ENCODE data around the gene MYBPH. TPM values are rescaled to one million over a fixed set of nuclear protein-coding genes. Genes with fewer than 3 reads are reported as not detected.

The MYBPH gene
- total and polyA plus RNA-seq, 2 donors (not counting 1 experiment from before 2014, with no cell fraction given): not detected

- Mint-ChIP-seq H3K27me3 (peaks cover 82% of the 10 kb centered on the region), H3K4me3 (no peak overlapping the region), H3K27ac (no peak overlapping the region), H3K4me1 (peaks cover 9% of the 10 kb centered on the region), H3K9me3 (ENCODE audit: insufficient read depth) (no peaks in the 10 kb centered on the region)
- Histone ChIP-seq H3K9ac (ENCODE audit: low read length) (no peak overlapping the region), H3K4me1 (ENCODE audit: control insufficient read depth in 2 of 2, insufficient read depth in 2 of 2, low read length in 2 of 2) (peaks cover 7 to 12% of the 10 kb centered on the region in 2 donors), H2AFZ (ENCODE audit: insufficient read depth, low read depth, low read length, poor library complexity, severe bottlenecking) (no peak overlapping the region), H3K4me3 (ENCODE audit: control extremely low read depth in 1 of 5, extremely low read depth in 1 of 5, insufficient read depth in 1 of 5, low read depth in 2 of 5, low read length in 4 of 5) (no peak overlapping the region), H3K36me3 (replicated peaks in 1 of 2; ENCODE audit: control extremely low read depth in 1 of 2, control insufficient read depth in 1 of 2, extremely low read depth in 1 of 2, insufficient read depth in 2 of 2, low read length in 1 of 2) (no peaks in the 10 kb centered on the region), H4K20me1 (ENCODE audit: control insufficient read depth, insufficient read depth, low read length, poor library complexity, severe bottlenecking) (no peaks in the 10 kb centered on the region), H3K79me2 (ENCODE audit: control insufficient read depth, insufficient read depth, low read length) (no peaks in the 10 kb centered on the region), H3K4me2 (replicated peaks; ENCODE audit: low read depth, low read length, poor library complexity, severe bottlenecking) (no peak overlapping the region), H3K27me3 (replicated peaks in 1 of 4; ENCODE audit: control extremely low read depth in 1 of 4, control insufficient read depth in 3 of 4, insufficient read depth in 4 of 4, low read length in 3 of 4) (peaks cover 0 to 43% (median 15%) of the 10 kb centered on the region in 4 experiments), H3K9me3 (ENCODE audit: control extremely low read depth in 1 of 3, control insufficient read depth in 2 of 3, insufficient read depth in 1 of 3, low read length in 2 of 3) (peaks cover 0 to 6% (median 0%) of the 10 kb centered on the region in 3 donors), H3K27ac (ENCODE audit: low read length in 2 of 2) (no peak overlapping the region)
- intact Hi-C loops (cut with micrococcal nuclease): no loop called here
- ATAC-seq (ENCODE audit: low read depth) (no peak), DNase-seq (no peak)
- ChIA-PET POLR2A (no interaction called here), CTCF (no interaction called here)
- TF ChIP-seq EZH2 (IDR thresholded peaks at IDR 0.05; ENCODE audit: borderline replicate concordance, insufficient read depth, low read depth, low read length, poor library complexity, severe bottlenecking) (no peak), CTCF (IDR thresholded peaks at IDR 0.05) (no peak)
- WGBS (ENCODE audit: insufficient coverage): no CpG with 5 or more reads among the region's 5 CpGs
Measured at GRCh38 chr1:203124011-203124410, 51.6 kb downstream of the MYBPH start.

DNA sequence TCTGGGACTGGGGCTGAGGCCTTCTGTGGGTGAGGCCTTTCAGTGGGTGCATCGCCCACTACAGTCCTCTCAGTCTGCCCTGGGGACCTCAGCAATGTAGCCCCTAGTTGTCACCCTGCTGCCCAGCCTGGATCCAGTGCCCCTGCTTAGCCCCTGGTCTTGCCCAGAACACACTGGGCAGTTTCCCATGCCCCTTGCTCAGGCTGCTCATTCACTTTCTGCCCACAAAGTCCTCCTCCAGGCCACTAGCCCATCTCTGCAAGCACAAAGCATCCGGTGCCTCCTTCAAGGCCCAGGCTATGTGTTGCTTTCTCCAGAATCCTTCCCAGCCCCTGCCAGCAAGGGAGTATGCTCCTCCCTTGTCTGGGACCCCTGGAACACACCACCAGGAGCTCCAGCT is 53.5 kb downstream of the MYBPH start:
- ChIA-PET POLR2A (no interaction called here), CTCF (no interaction called here)
- Histone ChIP-seq H3K36me3 (replicated peaks in 1 of 2; ENCODE audit: control extremely low read depth in 1 of 2, control insufficient read depth in 1 of 2, extremely low read depth in 1 of 2, insufficient read depth in 2 of 2, low read length in 1 of 2) (no peaks in the 10 kb centered on the region), H3K9ac (ENCODE audit: low read length) (no peak overlapping the region), H3K4me3 (ENCODE audit: control extremely low read depth in 1 of 5, extremely low read depth in 1 of 5, insufficient read depth in 1 of 5, low read depth in 2 of 5, low read length in 4 of 5) (no peak overlapping the region), H3K27me3 (replicated peaks in 1 of 4; ENCODE audit: control extremely low read depth in 1 of 4, control insufficient read depth in 3 of 4, insufficient read depth in 4 of 4, low read length in 3 of 4) (peaks cover 0 to 40% (median 21%) of the 10 kb centered on the region in 4 experiments), H3K9me3 (ENCODE audit: control extremely low read depth in 1 of 3, control insufficient read depth in 2 of 3, insufficient read depth in 1 of 3, low read length in 2 of 3) (no peaks in the 10 kb centered on the region), H2AFZ (ENCODE audit: insufficient read depth, low read depth, low read length, poor library complexity, severe bottlenecking) (no peak overlapping the region), H3K4me1 (ENCODE audit: control insufficient read depth in 2 of 2, insufficient read depth in 2 of 2, low read length in 2 of 2) (peaks cover 0 to under 1% of the 10 kb centered on the region in 2 donors), H3K4me2 (replicated peaks; ENCODE audit: low read depth, low read length, poor library complexity, severe bottlenecking) (no peak overlapping the region), H4K20me1 (ENCODE audit: control insufficient read depth, insufficient read depth, low read length, poor library complexity, severe bottlenecking) (no peaks in the 10 kb centered on the region), H3K27ac (ENCODE audit: low read length in 2 of 2) (no peak overlapping the region), H3K79me2 (ENCODE audit: control insufficient read depth, insufficient read depth, low read length) (no peaks in the 10 kb centered on the region)
- H3K4me3 Mint-ChIP-seq: no peak overlapping the region
- peaks cover 85% of the 10 kb centered on the region for H3K27me3 Mint-ChIP-seq
- TF ChIP-seq EZH2 (IDR thresholded peaks at IDR 0.05; ENCODE audit: borderline replicate concordance, insufficient read depth, low read depth, low read length, poor library complexity, severe bottlenecking) (no peak), CTCF (IDR thresholded peaks at IDR 0.05) (no peak)
- H3K27ac Mint-ChIP-seq: no peak overlapping the region
- intact Hi-C loops (cut with micrococcal nuclease): no loop called here
- no peak for DNase-seq
- peaks cover 9% of the 10 kb centered on the region for H3K4me1 Mint-ChIP-seq
- no peaks in the 10 kb centered on the region for H3K9me3 Mint-ChIP-seq (ENCODE audit: insufficient read depth)
- 100% methylated on average over 2 of the region's 2 CpGs for WGBS (ENCODE audit: insufficient coverage)
- ATAC-seq (ENCODE audit: low read depth): no peak

All from B cell (primary cell).